HG03060 (cell line): ENCODE measurements around the gene CALCR.
"Not testable (repeated sequence)": the region's sequence is repeated elsewhere in the genome, so short reads cannot be mapped to it uniquely, and the experiment has no call there.

Experiments used
- ATAC-seq: cut with Tn5 transposase; IDR thresholded peaks from one replicate; pipeline ENCODE4 v1.9.1; 2021; ENCODE audit warnings: low read depth, moderate number of reproducible peaks; ENCODE audit not compliant: unreplicated experiment

CALCR gene

DNA sequence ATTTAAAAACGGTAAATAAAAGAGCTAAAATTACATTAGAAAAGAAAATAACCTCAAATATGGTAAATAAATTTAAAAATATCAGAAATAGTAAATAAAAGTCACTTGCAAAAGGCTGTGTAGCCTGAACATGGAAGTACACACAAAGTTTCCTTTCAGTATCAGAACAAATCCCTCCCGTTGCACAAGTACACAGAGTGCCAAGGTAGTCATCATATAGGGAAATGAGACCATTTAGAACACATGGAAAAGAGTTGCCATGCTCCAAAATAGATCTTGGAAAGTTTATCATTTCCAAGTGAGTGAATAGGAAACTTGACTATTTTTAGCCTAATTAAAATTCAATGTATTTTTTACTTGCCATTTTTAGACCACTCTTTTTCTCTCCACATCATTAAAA lies 11.6 kb downstream of the CALCR start:
- ATAC-seq: no peak

GRCh38 chr7:93562106-93562505 lies 12.4 kb downstream of the CALCR start:
- no peak for ATAC-seq

DNA sequence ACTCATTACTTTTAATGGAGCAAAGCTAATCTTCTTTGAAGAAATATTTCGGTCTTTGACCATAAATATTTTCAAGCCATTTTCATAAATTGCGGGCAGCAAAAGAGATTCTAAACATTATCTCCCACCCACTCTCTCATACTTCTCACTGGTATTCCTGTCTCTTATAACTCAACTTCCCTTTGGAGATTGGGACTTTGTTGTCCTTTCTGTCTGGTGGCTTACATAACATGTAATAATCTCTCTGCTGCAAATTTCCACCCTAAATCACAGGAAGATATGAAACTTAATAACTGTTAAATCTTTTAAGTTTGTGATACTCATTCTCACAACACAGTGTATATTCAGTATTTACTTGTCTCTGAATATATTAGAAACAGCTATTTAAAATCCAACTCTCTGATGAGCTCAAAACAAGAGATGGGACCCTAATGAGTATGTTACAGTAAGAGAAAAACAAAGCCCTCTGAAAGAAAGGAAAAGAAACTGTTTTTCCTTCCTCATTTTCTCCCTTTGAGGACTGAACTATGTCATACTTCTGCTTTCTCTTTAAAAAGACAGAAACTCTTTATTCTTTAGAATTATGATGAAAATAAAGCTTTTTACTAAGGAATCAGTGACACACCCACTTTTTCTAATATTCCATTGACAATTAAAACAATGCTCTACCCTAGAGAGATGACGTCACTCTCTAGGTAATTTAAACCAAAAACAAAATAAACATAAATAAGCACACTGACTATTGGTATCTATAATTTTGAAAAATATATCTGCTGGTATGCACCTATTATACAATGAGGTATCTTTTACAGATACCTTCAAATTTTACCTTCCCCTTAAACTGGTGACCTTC lies 14.7 kb downstream of the CALCR start:
- no peak for ATAC-seq

- ATAC-seq: no peak
Measured at GRCh38 chr7:93558705-93559614, 15.6 kb downstream of the CALCR start.

DNA sequence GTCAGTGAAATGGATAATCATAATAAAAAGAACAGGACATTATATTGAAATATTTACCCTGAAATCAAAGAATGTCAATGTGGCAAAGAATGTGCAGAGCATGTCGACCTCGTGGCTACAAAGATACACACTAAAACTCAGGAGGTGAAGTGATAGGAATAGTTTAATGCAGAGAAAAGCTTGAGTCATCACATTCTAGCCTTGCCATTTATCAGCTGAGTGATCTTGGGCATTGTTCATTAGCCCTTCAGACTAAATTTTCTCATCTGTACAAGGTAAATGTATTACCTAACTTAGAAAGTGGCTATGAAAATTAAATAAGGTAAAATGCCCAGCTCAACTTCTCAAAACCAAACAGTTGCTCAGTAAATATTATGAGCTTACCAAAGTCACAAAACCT lies 22.6 kb downstream of the CALCR start:
- no peak for ATAC-seq

DNA sequence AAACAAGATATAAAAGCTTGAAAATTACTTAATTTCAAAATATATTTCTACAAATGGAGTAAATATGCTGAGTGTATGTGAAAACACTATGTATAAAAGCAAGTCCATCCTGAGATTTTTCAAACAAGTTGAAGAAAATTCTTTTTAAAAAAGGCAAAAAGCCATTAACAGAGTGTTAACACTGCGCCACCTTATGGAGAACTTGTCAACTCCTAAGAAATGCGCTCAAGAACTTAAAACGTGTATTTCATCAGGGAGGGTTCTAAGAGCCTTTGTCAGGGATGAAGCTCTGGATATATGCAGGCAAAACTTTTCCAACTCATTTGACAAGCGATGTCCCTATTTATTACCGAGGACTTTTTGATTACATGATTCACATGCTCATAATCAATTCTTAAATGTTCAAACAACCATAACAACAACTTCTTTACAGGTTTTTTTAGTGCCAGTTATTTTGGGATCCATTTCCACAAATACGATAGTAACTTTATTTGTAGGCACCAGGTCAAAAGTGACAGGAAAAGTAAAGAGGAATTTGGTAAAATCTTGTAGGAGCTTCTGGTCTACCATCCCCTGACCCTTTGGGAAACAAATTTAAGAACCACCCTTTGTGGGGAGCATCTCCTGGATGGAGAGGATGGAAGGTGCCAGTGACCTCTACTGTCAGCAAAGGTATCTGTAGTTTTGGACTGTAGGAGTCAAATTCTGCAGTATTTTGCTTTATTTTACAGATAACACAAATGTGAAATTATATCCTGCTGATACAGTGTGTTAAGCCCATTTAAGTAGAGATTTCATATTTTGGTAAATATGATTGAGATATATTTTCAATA lies 23.2 kb downstream of the CALCR start:
- no peak for ATAC-seq

DNA sequence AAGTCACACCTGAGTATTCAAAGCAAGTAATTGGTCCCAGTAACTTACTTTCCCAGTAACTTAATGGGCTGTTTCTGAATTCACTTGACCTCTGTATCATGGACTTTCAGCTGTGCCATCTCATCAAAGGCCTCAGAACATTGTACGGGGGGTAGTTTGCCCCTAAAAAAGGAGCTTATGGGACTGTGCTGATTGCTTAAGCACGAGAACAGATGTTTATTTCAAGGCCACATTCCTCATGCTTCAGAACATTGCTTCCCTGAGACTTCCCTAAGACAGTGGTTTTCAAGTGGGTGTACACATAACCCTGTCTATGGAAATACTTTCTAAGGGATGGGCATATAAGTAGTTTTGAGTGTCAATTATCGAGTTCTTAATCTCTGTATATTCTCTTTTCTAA lies 26.8 kb downstream of the CALCR start:
- no peak for ATAC-seq

- ATAC-seq: no peak
Measured at GRCh38 chr7:93544691-93545090, 29.8 kb downstream of the CALCR start.

DNA sequence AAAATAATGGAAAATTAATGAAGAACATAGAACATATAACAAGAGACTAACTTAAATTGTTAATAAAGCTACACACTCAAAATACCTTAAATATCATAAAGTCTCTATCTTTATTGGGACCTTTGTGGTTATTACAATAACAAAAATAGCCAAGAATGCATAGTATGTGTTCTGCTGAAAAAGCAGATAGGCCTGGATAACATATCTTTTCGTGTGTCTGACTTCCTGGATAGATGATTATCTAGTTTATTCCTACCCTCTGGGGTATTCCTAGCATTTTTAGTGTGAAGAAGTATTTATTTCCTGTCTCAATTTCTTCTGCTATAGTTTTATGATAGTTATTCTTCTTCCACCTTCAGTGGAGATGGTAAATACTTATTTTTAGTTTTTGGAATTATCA lies 36.5 kb downstream of the CALCR start:
- ATAC-seq: no peak

GRCh38 chr7:93535616-93536015 lies 38.9 kb downstream of the CALCR start:
- no peak for ATAC-seq

- ATAC-seq: no peak
Measured at GRCh38 chr7:93530701-93531100, 43.8 kb downstream of the CALCR start.

GRCh38 chr7:93516834-93517233 lies 57.7 kb downstream of the CALCR start:
- ATAC-seq: no peak

DNA sequence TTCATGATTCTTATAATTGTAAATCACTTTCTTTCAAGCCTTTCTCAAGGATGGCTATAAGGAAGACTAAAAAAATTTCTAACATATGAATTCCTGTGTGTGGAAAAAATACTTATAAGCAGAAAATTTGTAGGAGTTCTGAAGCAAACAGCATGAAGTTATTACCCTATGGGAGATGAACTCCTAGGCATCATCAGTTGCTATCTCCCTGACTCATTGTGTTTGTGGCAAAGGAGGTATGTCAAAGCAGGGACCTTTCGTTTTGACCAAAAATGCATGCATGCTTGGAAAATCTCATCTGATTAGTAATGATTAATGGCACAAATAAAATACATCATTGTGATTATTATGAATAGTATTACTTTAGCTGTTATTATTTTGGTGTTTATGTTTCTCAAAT lies 59.4 kb downstream of the CALCR start:
- ATAC-seq: no peak

DNA sequence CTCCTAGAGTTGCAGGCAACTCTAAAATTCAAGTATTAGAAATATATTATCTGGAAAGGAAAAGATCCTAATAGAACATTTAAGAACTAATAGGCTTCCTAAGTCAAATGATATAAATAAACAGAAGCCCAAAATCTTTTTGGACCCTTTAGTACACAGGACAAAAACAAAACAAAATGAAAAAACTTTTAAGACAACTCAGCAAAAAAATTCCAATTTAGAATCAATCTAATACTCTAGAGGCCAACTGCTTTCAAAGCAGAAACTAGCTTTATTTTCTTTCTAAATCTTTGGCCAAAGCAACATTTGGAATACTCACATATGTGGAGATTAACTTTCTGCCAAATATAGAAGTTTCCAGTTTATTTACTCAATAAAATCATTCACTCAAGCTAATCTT lies 65.2 kb downstream of the CALCR start:
- no peak for ATAC-seq

DNA sequence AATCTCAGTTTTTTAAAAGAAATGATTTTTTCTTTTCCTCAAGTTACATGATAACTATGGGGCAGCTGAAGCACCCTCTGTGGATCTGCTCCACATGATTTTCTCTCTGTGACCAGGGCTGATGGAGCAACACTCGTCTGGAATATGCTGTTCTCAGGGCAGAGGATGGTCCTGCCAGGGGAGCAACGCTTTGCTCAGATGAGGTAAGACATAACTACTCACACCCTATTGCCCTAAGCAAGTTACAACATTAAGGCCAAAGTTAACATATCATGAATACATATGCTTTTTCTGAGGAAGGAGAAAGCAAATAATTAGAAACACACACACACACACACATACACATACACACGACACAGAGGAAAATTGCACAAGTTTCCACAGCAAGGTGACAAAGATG lies 71.4 kb downstream of the CALCR start:
- no peak for ATAC-seq

DNA sequence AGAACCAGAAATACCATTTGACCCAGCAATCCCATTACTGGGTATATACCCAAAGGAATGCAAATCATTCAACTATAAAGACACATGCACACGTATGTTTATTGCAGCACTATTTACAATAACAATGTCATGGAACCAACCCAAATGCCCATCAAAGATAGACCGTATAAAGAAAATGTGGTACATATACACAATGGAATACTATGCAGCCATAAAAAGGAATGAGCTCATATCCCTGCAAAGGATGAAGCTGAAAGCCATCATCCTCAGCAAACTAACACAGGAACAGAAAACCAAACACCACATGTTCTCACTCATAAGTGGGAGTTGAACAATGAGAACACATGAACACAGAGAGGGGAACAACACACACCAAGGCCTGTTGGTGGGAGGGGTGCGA lies 82.7 kb downstream of the CALCR start:
- ATAC-seq: not testable (repeated sequence)

DNA sequence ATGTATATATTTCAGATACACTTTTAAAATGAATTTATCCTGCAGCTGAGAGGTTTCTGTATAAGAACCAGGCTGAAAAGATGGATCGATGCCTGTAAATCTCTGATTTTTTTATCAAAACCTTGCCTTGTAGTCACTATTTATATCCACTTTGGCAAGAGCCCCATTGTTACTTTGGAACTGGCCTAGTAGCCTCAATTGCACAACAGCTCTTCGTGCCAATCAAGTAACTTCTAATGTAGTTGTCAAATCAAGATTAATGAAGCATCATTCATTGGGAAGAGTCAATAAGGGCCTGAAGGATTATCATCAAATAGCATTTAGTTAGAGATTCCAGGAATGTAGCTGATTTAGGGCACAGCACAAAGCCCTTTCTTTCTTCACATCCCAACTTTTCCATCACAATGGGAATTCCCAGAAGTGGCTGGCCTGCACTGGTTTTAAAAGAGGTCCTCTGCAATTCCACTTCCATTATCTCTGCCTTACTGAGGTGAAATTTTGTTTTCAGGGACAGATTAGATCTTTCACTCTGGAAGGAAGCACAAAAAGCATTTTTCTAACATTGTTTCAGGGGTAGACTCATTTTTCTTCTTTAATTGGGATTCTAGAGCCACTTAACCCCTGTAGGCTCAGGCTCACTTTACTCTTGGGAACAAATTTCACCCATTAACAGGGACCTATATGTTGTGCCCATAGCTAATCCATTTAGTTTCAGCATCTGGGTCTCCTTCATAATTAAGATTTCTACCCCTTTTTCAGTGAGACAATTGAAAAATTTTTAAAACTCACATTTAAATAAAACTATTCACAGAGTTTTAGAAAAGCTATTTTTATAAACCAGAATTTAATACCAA lies 97.8 kb downstream of the CALCR start:
- ATAC-seq: no peak

DNA sequence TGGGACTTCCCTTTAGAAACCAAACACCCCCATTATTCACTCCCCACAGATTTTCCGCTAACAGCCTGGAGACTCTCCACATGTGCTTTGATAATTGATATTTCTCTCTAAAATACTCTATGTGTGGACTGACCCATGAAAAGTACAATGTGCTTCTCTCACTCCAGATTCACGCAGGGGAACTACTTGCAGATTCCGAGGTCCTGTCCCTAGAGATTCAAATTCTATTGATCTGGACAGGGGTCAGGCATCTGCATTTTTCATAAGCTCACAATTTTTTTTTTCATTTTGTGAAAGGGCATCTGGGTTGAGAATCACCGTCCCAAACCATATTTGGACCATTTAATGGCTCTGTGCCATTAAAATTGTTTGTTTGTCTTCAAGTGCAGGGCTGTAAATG lies 98.7 kb downstream of the CALCR start:
- no peak for ATAC-seq

GRCh38 chr7:93471456-93471855 lies 103.1 kb downstream of the CALCR start:
- ATAC-seq: no peak

GRCh38 chr7:93463764-93464163 lies 110.8 kb downstream of the CALCR start:
- no peak for ATAC-seq
